HCT116 (cell line): ENCODE measurements around the gene SHC4. TPM values are rescaled to one million over a fixed set of nuclear protein-coding genes. Genes with fewer than 3 reads are reported as not detected.
A peak's percentile ranks its signal among the peaks of the same experiment; 100 is the strongest.

Experiments used
- ATAC-seq: fragments of 200-7000 bp; cut with Tn5 transposase; 2 replicates; pipeline ENCODE4 v1.9.1; 2020; ENCODE audit warnings: mild to moderate bottlenecking, moderate library complexity
- BruUV-seq: library from RNA; stranded (reverse); fragments of 400-500 nt; replicated peaks from 2 replicates; lab custom pipeline; 2021; lab: Mats Ljungman, UMichigan
- CTCF ChIA-PET: fragments of 300-600 bp; sonication (Branson Sonifier 250); formaldehyde crosslinking; loops from one replicate; lab custom pipeline; 2021; ENCODE audit warnings: antibody characterized with exemption; lab: Charles Lee
- POLR2A ChIA-PET: fragments of 300-600, 350-600 bp; sonication (Branson Sonifier 250); formaldehyde crosslinking; loops from one replicate; lab custom pipeline; 2021; ENCODE audit warnings: antibody characterized with exemption; lab: Charles Lee
- RAD21 ChIA-PET, 2 experiments: fragments of 300-600 bp; sonication (Branson Sonifier 250); formaldehyde crosslinking; loops; one replicate each; lab custom pipeline; 2023; ENCODE audit warnings: low total read pairs in 2 of 2; ENCODE audit not compliant: uncharacterized antibody in 2 of 2, unreplicated experiment in 2 of 2, low non-redundant PET in 1 of 2; lab: Charles Lee
- DNase-seq: peaks from one replicate; pipeline ENCODE4 v3.0.0-alpha.2; 2010; ENCODE audit warnings: low read depth, low spot score
- H2AFZ ChIP-seq: fragments of 200-600 bp; shearing (Covaris generic), sonication (generic); 2 replicates; pipeline ENCODE4 v1.6.1; 2017; ENCODE audit warnings: low read depth, mixed run types, mixed read lengths, antibody characterized with exemption, low read length; ENCODE audit not compliant: poor library complexity, severe bottlenecking
- H3K27ac ChIP-seq: 2 replicates; pipeline ENCODE4 v1.5.1; 2012; ENCODE audit warnings: low read depth, low read length
- H3K27me3 ChIP-seq: fragments of 200-600 bp; sonication (generic); 2 replicates; pipeline ENCODE4 v1.6.1; 2016; ENCODE audit warnings: mixed run types, low read length, mixed read lengths; ENCODE audit not compliant: insufficient read depth
- H3K36me3 ChIP-seq, 2 experiments: fragments of 200-500 bp in 1 of 2; fragments of 200-600 bp in 1 of 2; sonication (Bioruptor generic) in 1 of 2; sonication (generic) in 1 of 2; 2 replicates each; pipeline versions ENCODE4 v1.5.1 to v1.6.1; 2014 to 2016; ENCODE audit warnings: low read length in 2 of 2, inconsistent platforms in 1 of 2, mixed read lengths in 1 of 2, mixed run types in 1 of 2; ENCODE audit not compliant: insufficient read depth in 2 of 2, control insufficient read depth in 1 of 2
- H3K4me1 ChIP-seq, 2 experiments: fragments of 200-600 bp in 1 of 2; sonication (generic) in 1 of 2; 2 replicates each; pipeline versions ENCODE4 v1.5.1 to v1.6.1; 2012 to 2017; ENCODE audit warnings: low read length in 2 of 2, inconsistent platforms in 1 of 2, mild to moderate bottlenecking in 1 of 2, mixed read lengths in 1 of 2, mixed run types in 1 of 2, moderate library complexity in 1 of 2; ENCODE audit not compliant: insufficient read depth in 2 of 2, control insufficient read depth in 1 of 2
- H3K4me2 ChIP-seq: fragments of 200-600 bp; sonication (generic); 2 replicates; pipeline ENCODE4 v1.6.1; 2017; ENCODE audit warnings: mixed run types, low read length, mixed read lengths
- H3K4me3 ChIP-seq, 2 experiments: fragments of 200-600 bp in 1 of 2; sonication (generic) in 1 of 2; replicated peaks in 1 of 2; 2 replicates each; pipeline ENCODE4 v1.5.1; 2011 to 2016; ENCODE audit warnings: low read length in 2 of 2, control low read depth in 1 of 2, low read depth in 1 of 2, mild to moderate bottlenecking in 1 of 2, mixed read lengths in 1 of 2, mixed run types in 1 of 2
- H3K79me2 ChIP-seq: fragments of 200-600 bp; sonication (generic); 2 replicates; pipeline ENCODE4 v1.6.1; 2017; ENCODE audit warnings: mild to moderate bottlenecking, mixed run types, low read length, moderate library complexity, mixed read lengths; ENCODE audit not compliant: insufficient read depth
- H3K9ac ChIP-seq: fragments of 200-600 bp; sonication (generic); 2 replicates; pipeline ENCODE4 v1.6.1; 2016; ENCODE audit warnings: low read length, mixed read lengths
- H3K9me2 ChIP-seq: fragments of 200-600 bp; sonication (generic), shearing (Covaris generic); 2 replicates; pipeline ENCODE4 v1.6.1; 2017; ENCODE audit warnings: mixed run types, mild to moderate bottlenecking, moderate library complexity; ENCODE audit not compliant: insufficient read depth
- H3K9me3 ChIP-seq, 2 experiments: fragments of 200-500 bp in 1 of 2; fragments of 200-600 bp in 1 of 2; sonication (Bioruptor generic) in 1 of 2; sonication (generic) in 1 of 2; 2 replicates each; pipeline ENCODE4 v1.6.1; 2014 to 2017; ENCODE audit warnings: low read length in 2 of 2, mixed read lengths in 2 of 2, inconsistent platforms in 1 of 2, low read depth in 1 of 2, mild to moderate bottlenecking in 1 of 2, mixed run types in 1 of 2, moderate library complexity in 1 of 2; ENCODE audit not compliant: control insufficient read depth in 1 of 2, insufficient read depth in 1 of 2
- H4K20me1 ChIP-seq: fragments of 200-600 bp; sonication (generic), shearing (Covaris generic); 2 replicates; pipeline ENCODE4 v1.6.1; 2017; ENCODE audit warnings: mixed run types, mild to moderate bottlenecking, moderate library complexity; ENCODE audit not compliant: insufficient read depth
- CEBPB ChIP-seq: IDR thresholded peaks from 2 replicates; pipeline ENCODE4 v1.6.1; 2012; ENCODE audit warnings: low read depth
- CTCF ChIP-seq, 3 experiments: fragments of 200-600 bp in 1 of 3; sonication (generic) in 1 of 3; IDR thresholded peaks in 2 of 3; conservative IDR thresholded peaks in 1 of 3; 2 replicates each; pipeline ENCODE4 v1.5.1; 2012 to 2017; ENCODE audit warnings: low read depth in 2 of 3, low read length in 2 of 3, antibody characterized with exemption in 1 of 3, borderline replicate concordance in 1 of 3, control low read depth in 1 of 3, mild to moderate bottlenecking in 1 of 3, mixed read lengths in 1 of 3, mixed run types in 1 of 3, moderate library complexity in 1 of 3; ENCODE audit not compliant: insufficient read depth in 1 of 3
- EZH2 ChIP-seq: fragments of 200-600 bp; sonication (generic); IDR thresholded peaks from 2 replicates; pipeline ENCODE4 v1.6.1; 2017; ENCODE audit warnings: antibody characterized with exemption, mixed run types
- MAX ChIP-seq: IDR thresholded peaks from 2 replicates; pipeline ENCODE4 v1.6.1; 2012
- POLR2AphosphoS5 ChIP-seq: IDR thresholded peaks from 2 replicates; pipeline ENCODE4 v1.6.1; 2011; ENCODE audit warnings: mild to moderate bottlenecking, low read depth, low read length, moderate library complexity
- RAD21 ChIP-seq: IDR thresholded peaks from 2 replicates; pipeline ENCODE4 v1.6.1; 2012; ENCODE audit warnings: low read depth, mild to moderate bottlenecking
- SRF ChIP-seq: IDR thresholded peaks from 2 replicates; pipeline ENCODE4 v1.6.1; 2012; ENCODE audit warnings: low read depth
- TCF7L2 ChIP-seq: IDR thresholded peaks from 2 replicates; pipeline ENCODE4 v1.7.0; 2011; ENCODE audit warnings: borderline replicate concordance, inconsistent platforms; ENCODE audit not compliant: insufficient read depth, insufficient read length; ENCODE audit errors: extremely low read depth
- ZFX ChIP-seq: fragments of 450-650 bp; IDR thresholded peaks from 2 replicates; pipeline ENCODE4 v1.6.1; 2017
- intact Hi-C: fragments of 100-400 bp; cut with micrococcal nuclease; formaldehyde crosslinking; loops from 2 replicates; pipeline ENCODE4 v1.10.0; 2022
- total RNA-seq: library from RNA; stranded (reverse); gene quantifications from one replicate; pipeline ENCODE4 v1.2.1, GENCODE V29; 2021; ENCODE audit not compliant: unreplicated experiment

Gene SHC4
- total RNA-seq, 1 experiment from 2014 or later = 0.44 TPM

DNA sequence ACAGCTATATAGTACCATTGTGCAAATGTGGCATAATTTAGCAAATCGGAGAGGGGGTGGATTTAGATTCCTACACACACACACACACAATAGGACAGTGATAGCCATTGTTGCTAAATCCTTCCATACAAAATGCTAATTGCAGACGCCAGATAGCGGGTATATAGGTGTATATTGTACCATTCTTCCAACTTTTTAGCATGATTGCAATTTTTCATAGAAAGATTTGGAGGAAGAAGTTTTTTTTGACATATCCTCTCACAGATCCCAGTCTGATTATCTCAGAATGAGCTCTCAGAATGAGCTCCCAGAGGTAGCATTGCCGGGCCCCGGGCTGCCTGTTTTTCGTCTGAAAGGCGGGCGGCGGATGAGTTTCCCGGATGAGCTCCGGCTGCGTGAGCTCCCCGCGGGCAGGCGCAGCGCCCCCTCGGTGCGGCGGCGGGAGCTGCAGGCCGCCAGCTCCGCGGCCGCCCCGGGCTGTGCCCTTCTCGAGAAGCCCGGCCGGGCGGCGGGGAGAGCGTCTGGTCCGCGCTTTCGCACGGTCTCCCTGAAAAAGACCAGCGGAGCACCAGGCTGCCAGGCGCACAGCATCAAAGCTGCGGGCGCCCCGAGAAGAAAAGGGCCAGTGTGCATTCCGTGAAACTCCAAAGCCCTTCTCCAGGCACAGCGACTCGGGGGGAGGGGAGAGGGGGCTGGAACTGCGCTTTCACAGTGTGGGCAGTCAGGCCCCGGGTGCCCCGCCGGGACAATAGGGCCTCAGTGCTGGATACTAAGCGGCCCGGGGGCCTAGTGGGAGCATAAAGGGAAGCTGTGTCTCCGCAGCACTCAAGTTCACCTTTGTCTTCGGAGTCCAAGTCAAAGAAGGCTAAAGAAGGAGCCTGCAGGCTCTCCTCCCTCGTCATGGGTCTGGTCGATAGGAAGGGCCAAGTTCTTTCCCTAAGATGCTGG, 12.0 kb upstream of the SHC4 start:
- H3K9me2 ChIP-seq = no peaks in the 10 kb centered on the region
- ChIA-PET POLR2A (interaction anchor here (0.6 to 2.1 kb wide), 9 partner anchors 9 to 165 kb away, joined by 3 to 15 read pairs (median 3); partner anchors contain the start of genes CEP152, EID1 and SHC4), CTCF (interaction anchor here (0.7 to 7.0 kb wide), 27 partner anchors 9 to 1340 kb away, joined by 3 to 68 read pairs (median 4); partner anchors contain the start of genes EID1, FGF7, SECISBP2L and SHC4), RAD21 (interaction anchor here (0.7 to 1.3 kb wide), 4 partner anchors 12 to 170 kb away, joined by 3 to 7 read pairs (median 4); partner anchors contain the start of gene SHC4 (in 1 of the 2))
- H3K9me3 ChIP-seq = no peaks in the 10 kb centered on the region
- peak overlapping the region; percentile 47 to 58 for H3K4me3 ChIP-seq
- H3K4me1 ChIP-seq = peaks cover 5 to 14% of the 10 kb centered on the region in 2 experiments; a peak in 3 of 4 replicates
- no TSS peak for BruUV-seq
- peak overlapping the region; percentile 83 for H3K4me2 ChIP-seq
- no peak overlapping the region for H3K27ac ChIP-seq
- DNase-seq = peak; percentile 51
- no peaks in the 10 kb centered on the region for H3K79me2 ChIP-seq
- H3K9ac ChIP-seq = peak overlapping the region; percentile 59
- TF ChIP-seq SRF (no peak), RAD21 (peak; percentile 29), ZFX (peak; percentile 36; the same call in 1 of the 2 replicates), MAX (no peak), EZH2 (no peak), CTCF (IDR thresholded peaks at IDR 0.05 in 2 of 3, conservative IDR thresholded peaks at IDR 0.05 in 1 of 3; ENCODE audit: borderline replicate concordance in 1 of 3, insufficient read depth in 1 of 3, low read depth in 2 of 3, low read length in 2 of 3) (peak in 2 of 3 experiments; percentile 70 to 90; a peak in 4 of 6 replicates), POLR2AphosphoS5 (peak; percentile 45; the same call in 1 of the 2 replicates), TCF7L2 (no peak), CEBPB (0 out of 2 replicates have a peak, but pooled peaks have one; percentile 9)
- H4K20me1 ChIP-seq = no peaks in the 10 kb centered on the region
- intact Hi-C loops = no loop called here
- H2AFZ ChIP-seq = peak overlapping the region; percentile 93
- no peaks in the 10 kb centered on the region for H3K27me3 ChIP-seq
- no peaks in the 10 kb centered on the region for H3K36me3 ChIP-seq
- ATAC-seq = peak; percentile 96
